Stimulated activated CD4-positive, alpha-beta T cell treated with anti-CD3 and anti-CD28 coated beads, Interleukin-1b, Interleukin-23, amount 100 ng/mL, for 24 hours (primary cell): Measurements from ENCODE around the gene LRRC7.
"Not testable (repeated sequence)": the region's sequence is repeated elsewhere in the genome, so short reads cannot be mapped to it uniquely, and the experiment has no call there.

Experiments
- DNase-seq, 4 experiments: peaks; one replicate each; pipeline ENCODE4 v3.0.0-alpha.2; 2020; ENCODE audit warnings: low read depth in 4 of 4, low spot score in 1 of 4

Gene LRRC7

GRCh38 chr1:69693921-69694675 lies 126.4 kb downstream of the LRRC7 start:
- DNase-seq = no peak

GRCh38 chr1:69697340-69697739 lies 129.6 kb downstream of the LRRC7 start:
- DNase-seq = no peak

DNA sequence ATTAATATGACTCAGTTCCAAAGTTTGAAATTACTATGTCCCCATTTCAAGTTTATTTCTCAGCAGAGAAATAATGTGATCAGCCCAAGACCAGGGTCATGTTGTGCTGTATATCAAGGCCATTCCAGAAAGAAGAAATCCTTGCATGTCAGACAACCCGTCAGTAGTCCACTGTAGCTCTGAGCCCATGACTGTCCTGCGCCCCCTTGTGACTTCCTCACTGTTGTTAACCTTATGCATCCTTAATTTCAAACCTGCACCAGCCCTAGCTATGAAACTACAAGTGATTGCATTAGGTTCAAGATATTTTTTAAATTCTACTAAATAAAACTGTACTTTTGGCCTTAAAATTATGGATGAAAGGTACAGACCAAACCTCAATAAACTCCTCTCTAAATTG lies 133.0 kb downstream of the LRRC7 start:
- DNase-seq = no peak

DNA sequence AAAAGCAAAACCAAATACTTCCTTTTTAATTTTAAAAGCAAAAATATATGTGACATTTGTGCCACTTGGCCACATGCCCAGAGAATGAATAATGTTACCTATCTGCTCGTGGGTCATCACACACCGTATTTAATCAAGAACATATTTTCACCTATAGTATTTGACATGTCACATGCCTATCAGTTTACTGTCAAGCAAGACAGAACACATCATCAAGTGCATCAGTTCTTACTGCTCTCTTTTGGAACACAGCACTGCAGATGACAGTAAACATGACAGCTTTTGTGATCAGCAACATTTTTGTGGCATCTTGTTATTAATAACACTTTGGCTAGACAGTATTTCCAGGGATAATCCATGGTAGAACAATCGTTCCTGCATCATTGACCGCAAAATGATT lies 134.4 kb downstream of the LRRC7 start:
- DNase-seq = no peak

GRCh38 chr1:69706473-69706872 lies 138.8 kb downstream of the LRRC7 start:
- no peak for DNase-seq

DNA sequence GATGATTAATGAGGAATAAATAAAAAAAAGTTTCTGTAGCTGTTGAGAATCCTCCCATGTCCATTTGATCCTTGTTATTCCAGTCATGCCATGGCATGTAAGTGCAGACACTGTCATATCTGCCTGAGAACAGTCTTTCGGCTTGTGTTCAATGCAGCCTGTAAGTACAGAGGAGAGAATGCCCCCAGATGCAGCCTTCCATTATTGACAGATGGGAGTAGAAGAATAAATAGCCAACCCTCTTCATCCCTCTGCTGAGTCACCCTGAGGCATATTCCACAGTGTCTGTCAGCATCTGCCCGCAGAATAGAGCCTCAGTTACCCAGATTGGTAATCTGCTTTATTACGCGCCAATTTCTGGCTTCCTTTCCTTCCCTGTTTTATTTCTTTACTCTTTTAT lies 139.4 kb downstream of the LRRC7 start:
- DNase-seq = no peak

DNA sequence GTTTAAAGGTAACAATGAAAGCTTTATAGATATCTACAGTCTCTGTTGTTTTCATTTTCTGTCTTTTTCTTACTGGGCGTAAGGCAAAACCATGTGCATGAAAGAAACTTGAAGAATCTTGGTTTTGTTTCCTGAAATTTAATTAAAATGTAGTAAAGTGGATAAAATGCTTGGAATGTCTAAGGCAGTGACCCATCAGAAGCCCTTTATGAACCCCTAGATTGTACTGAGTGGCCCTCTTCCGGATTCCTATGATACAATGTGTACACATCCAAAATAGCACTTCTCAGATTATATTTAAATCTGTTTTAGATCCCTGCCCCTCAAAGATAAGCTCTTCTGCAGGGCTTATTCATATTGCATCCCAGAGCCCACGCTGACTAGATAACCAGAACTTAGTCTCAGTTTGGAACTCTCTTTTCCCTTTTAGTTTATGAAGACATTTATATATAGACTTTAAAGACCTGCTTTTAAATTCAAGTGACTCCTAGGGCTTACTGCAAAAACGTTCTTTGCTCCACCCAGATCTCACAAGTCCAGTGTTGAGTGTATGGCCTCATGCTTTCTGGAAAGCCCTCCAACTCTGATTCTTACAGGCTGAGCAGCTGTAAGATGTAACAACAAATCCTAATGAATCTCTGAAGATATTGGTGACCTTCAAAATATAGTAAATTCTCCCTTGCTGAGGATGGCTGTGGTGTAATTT lies 142.9 kb downstream of the LRRC7 start:
- no peak for DNase-seq

GRCh38 chr1:69711190-69711930 lies 143.6 kb downstream of the LRRC7 start:
- no peak for DNase-seq

DNA sequence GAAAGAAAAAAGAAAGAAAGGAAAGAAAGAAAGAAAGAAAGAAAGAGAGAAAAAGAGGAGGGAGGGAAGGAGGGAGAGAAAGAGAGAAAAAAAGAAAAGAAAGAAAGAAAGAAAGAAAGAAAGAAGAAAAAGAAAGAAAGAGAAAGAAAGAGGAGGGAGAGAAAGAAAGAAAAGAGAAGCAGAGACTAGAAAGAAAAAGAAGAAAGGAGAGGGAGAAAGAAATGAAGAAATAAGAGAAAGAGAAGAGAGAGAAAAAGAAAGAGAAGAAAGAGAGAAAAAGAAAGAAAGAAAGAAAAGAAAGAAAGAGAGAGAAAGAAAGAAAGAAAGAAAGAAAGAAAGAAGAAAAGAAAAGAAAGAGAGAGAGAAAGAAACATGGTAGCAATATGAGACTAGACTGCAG lies 150.1 kb downstream of the LRRC7 start:
- DNase-seq = not testable (repeated sequence)

- no peak for DNase-seq
These were observed 160.5 kb downstream of the LRRC7 start for GRCh38 chr1:69728206-69728605.

GRCh38 chr1:69733061-69733460 lies 165.3 kb downstream of the LRRC7 start:
- no peak for DNase-seq

- no peak for DNase-seq
These were observed 169.9 kb downstream of the LRRC7 start for GRCh38 chr1:69737527-69738185.

- no peak for DNase-seq
These were observed 170.9 kb downstream of the LRRC7 start for GRCh38 chr1:69738458-69739250.

GRCh38 chr1:69739251-69739605 lies 171.5 kb downstream of the LRRC7 start:
- no peak for DNase-seq

DNA sequence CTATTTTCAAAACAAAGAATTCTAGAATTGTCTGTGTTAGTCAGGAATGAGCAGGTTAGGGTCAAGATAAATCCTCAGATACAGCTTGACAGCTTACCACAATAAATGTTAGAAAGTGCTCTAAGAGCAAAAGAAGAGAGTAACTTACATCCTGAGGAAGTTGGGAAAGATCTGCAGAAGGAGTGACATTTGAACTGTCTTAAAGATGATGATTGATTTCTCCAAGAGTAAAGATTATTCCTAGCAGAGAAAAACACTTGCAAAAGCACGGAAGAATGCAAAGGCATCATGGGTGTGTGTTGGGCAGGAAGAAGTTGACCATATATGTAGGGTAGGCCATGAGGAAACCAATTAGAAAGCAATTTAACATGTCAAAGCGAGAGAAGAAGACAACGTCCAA lies 175.4 kb downstream of the LRRC7 start:
- no peak for DNase-seq

DNA sequence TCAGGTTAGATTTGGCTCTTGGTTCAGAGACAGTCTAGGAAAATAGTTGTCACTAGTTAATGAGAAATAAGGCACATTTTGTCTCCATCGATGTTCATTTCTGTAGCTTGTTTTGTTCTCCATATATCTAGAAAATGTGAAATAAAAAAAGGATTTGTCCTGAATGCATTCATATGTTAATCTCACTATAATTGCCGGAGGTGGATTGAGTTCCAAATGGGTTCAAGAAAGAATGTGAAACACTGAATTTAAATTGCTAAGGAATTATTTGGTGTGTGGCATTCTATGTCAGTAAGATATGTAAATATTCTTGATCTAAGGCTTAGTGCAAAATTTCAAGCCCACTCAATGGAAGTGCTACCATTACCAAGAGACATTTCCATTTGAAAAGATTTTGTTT lies 176.7 kb downstream of the LRRC7 start:
- DNase-seq = no peak

- no peak for DNase-seq
These were observed 179.5 kb downstream of the LRRC7 start for GRCh38 chr1:69747207-69747606.

GRCh38 chr1:69750638-69751037 lies 182.9 kb downstream of the LRRC7 start:
- no peak for DNase-seq

- DNase-seq = no peak
These were observed 185.1 kb downstream of the LRRC7 start for GRCh38 chr1:69752831-69753230.

GRCh38 chr1:69754521-69754920 lies 186.8 kb downstream of the LRRC7 start:
- DNase-seq = no peak

DNA sequence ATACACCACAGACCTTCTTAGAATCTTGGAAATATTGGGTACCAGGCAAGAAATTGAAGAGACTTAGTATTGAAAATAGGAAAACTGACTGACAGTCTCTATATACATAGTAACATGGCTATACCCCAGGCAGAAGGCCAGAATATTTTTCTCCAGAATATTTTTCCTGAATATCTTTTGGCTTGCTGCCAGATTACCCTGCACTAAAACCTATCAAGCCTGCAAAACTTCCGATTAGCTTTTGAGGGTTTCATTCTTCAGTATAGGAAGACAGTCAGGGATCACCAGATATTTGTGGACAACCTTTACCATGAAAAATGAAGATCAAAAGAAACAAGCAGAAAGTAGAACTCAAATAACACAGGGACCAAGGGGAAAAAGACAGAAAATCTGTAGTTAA lies 187.9 kb downstream of the LRRC7 start:
- DNase-seq = no peak
